RWPE1 (cell line): Measurements from ENCODE around the gene SEL1L2.

Experiments
- CTCF ChIA-PET: fragments of 350-600 bp; sonication (Branson Sonifier 250); formaldehyde crosslinking; extraction: SDS; loops from one replicate; lab custom pipeline; 2021; lab: Yijun Ruan, JAX
- POLR2A ChIA-PET: fragments of 400-600 bp; formaldehyde crosslinking; extraction: SDS; loops from one replicate; lab custom pipeline; 2020; ENCODE audit warnings: antibody characterized with exemption; ENCODE audit not compliant: low non-redundant PET; lab: Yijun Ruan, JAX
- DNase-seq: peaks from one replicate; pipeline ENCODE4 v3.0.0; 2012; ENCODE audit warnings: low spot score
- H3K27ac ChIP-seq: fragments of 450-650 bp; 2 replicates; pipeline ENCODE4 v1.5.1; 2017
- CTCF ChIP-seq: fragments of 450-650 bp; conservative IDR thresholded peaks from 2 replicates; pipeline ENCODE4 v1.5.1; 2017; ENCODE audit warnings: low read depth, mild to moderate bottlenecking

Gene SEL1L2

GRCh38 chr20:13825465-13825864 is 164.9 kb downstream of the SEL1L2 start:
- DNase-seq: no peak
- ChIA-PET POLR2A (no interaction called here), CTCF (no interaction called here)
- no peak overlapping the region for H3K27ac ChIP-seq
- TF ChIP-seq CTCF: no peak

GRCh38 chr20:13824459-13824858 is 166.0 kb downstream of the SEL1L2 start:
- H3K27ac ChIP-seq: no peak overlapping the region
- no peak for DNase-seq
- no peak for TF ChIP-seq CTCF
- ChIA-PET POLR2A (no interaction called here), CTCF (interaction anchor here (1.0 kb wide), 1 partner anchor 155 kb away, joined by 3 read pairs; no protein-coding TSS in a partner anchor)

GRCh38 chr20:13822459-13822858 is 168.0 kb downstream of the SEL1L2 start:
- ChIA-PET POLR2A (no interaction called here), CTCF (interaction anchor here (0.6 kb wide), 1 partner anchor 8 kb away, joined by 5 read pairs; no protein-coding TSS in a partner anchor)
- TF ChIP-seq CTCF: no peak
- no peak for DNase-seq
- no peak overlapping the region for H3K27ac ChIP-seq

- DNase-seq: no peak
- ChIA-PET POLR2A (no interaction called here), CTCF (no interaction called here)
- H3K27ac ChIP-seq: no peak overlapping the region
- TF ChIP-seq CTCF: no peak
Measured at GRCh38 chr20:13821876-13822275, 168.5 kb downstream of the SEL1L2 start.

- peak; percentile 79 for DNase-seq
- TF ChIP-seq CTCF: peak; percentile 81
- CTCF ChIA-PET: interaction anchor here (0.6 to 1.4 kb wide), 9 partner anchors 9 to 715 kb away, joined by 3 to 10 read pairs (median 3); no protein-coding TSS in a partner anchor
- POLR2A ChIA-PET: no interaction called here
- H3K27ac ChIP-seq: no peak overlapping the region
Measured at GRCh38 chr20:13819885-13820645, 170.3 kb downstream of the SEL1L2 start.

- no peak for TF ChIP-seq CTCF
- CTCF ChIA-PET: no interaction called here
- POLR2A ChIA-PET: no interaction called here
- H3K27ac ChIP-seq: no peak overlapping the region
- no peak for DNase-seq
Measured at GRCh38 chr20:13817342-13817741, 173.1 kb downstream of the SEL1L2 start.
